Measurements from ENCODE around the gene PLCH2.

GRCh38 chr1:2533365-2533764 lies 57.3 kb downstream of the PLCH2 start:
- TF ChIP-seq EZH2phosphoT487 (IDR thresholded peaks at IDR 0.05; ENCODE audit: borderline replicate concordance, low read depth, low read length) (no peak), CTCF (conservative IDR thresholded peaks at IDR 0.05; ENCODE audit: low read length) (no peak)
